HG03378 (cell line): ENCODE results near the gene RPH3AL.
"Not testable (repeated sequence)": the region's sequence is repeated elsewhere in the genome, so short reads cannot be mapped to it uniquely, and the experiment has no call there.

Experiments used
- ATAC-seq: cut with Tn5 transposase; IDR thresholded peaks from one replicate; pipeline ENCODE4 v1.9.1; 2021; ENCODE audit warnings: mild to moderate bottlenecking, moderate library complexity; ENCODE audit not compliant: unreplicated experiment

RPH3AL gene

DNA sequence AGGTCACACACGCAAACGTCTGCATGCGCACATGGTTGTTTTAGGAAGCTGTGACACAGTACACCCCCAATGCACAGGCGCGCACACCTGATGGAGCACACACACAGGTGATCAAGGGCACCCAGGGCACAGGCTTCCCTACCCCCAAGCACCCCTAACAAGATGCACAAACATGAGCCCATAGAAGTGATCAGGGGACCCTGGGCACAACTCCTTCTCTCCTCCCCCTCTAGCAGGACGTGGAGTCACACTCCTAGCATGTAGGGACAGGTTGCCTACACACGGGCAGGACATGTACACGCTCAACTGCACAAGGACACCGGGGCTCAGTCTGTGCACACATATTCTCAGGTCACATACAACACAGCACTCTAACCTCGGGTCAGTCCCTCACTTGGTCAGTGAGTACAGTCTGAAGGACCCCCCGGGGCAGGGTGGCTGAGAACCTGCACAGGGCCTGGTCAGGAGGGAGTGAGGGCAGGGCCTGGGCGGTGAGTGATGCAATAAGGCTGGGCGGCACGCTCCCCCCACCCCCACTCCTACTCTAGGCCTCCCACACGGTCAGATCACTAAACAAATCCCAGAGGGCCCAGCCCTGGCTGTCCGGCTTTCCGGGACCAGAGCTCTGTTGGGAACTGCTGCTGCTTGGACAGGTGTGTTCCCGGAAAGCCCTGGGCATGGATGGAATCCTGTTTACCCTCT lies 170.4 kb downstream of the RPH3AL start:
- ATAC-seq: no peak

DNA sequence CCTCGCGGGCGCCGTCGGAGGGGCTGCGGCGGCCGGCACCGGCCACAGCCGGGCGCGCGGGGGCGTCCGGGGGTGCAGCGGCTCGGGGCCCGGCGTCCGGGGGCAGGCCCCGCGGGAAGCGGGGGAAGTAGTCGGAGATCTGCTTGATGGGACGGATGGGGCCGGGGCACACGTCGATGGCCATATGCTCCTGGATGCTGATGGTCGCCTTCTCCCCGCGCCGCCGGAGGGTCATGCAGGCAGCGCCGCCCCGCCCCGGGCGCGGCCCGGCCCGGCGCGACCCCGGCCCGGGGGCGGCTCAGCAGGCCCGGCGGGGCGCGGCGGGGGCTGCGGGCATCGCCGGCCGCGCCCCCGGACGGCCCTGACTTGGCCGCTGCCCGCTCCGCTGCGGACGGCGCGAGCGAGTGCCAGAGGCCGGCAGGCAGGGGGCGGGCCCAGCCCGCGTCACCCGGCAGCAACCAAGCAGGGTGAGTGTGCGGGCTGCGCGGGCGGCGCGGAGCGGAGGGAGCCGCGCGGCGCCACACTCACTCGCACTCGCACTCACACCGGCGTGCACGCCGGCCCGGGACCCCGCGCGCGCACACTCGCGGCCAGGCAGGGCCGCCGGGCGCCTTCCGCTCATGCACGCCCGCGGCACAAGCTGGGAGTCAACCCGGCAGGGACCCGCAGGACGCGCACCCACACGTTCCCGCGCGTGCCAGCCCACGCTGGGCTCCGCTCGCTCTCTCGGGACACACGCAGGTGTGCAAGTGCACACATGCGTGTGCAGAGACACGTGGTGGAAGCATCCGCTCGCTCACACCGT lies 171.2 kb downstream of the RPH3AL start, which contains the start of gene DOC2B:
Gene DOC2B (minus strand): TSS at position 406 of the 805 bp plus-strand sequence. CDS start 171 bp downstream, at position 235.
- ATAC-seq: no peak

GRCh38 chr17:180381-181244 lies 172.0 kb downstream of the RPH3AL start:
- ATAC-seq: no peak

DNA sequence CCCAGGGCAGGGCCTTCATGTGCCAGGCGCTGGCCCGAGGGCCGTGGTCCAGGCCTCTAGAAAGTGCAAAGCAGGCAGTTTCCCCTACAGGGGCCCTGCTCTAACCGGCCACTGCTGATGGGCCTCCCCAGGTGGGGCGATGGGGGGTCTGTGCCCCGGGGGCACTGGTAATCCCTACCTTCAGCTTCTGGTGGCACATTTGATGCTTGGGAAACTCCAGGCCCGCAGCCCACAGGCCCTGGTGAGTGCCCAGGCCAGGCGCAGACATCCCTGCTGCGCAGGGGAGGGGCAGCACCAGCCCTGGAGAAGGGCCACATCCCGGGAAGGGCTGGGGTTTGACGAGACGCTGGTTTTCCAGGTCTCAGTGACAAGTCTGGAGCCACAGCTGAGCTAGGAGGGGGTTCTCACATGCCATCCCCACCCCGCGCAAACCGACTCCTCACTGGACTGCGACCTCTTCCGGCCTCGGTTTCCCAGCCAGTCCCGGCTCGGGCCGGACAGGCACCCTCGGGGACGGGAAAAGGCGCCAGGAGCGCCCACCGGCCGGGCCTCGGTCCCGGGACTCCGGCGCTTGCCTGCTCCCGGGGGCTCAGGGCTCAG lies 172.7 kb downstream of the RPH3AL start:
- ATAC-seq: no peak

- no peak for ATAC-seq
Measured at GRCh38 chr17:179066-179432, 173.6 kb downstream of the RPH3AL start.

GRCh38 chr17:178292-179065 lies 174.1 kb downstream of the RPH3AL start:
- no peak for ATAC-seq

DNA sequence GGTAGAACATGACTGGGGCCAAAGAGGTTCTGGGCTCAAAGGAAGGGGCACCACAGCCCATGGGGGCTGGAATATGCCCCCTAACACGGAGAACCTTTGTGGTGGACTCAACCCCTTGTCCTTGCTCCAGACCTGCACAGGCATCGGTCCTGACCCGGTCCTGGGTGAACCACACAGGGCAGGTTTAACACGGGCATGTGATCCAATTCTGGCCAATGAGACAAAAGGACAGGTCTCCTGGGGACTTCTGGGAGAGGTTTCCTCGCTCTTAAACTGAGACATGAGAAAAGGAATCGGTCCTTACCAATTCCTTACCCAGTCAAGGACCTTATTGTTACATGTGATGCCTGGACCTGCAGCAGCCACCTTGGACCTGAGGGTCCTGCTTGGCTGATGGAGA lies 174.8 kb downstream of the RPH3AL start:
- ATAC-seq: no peak

DNA sequence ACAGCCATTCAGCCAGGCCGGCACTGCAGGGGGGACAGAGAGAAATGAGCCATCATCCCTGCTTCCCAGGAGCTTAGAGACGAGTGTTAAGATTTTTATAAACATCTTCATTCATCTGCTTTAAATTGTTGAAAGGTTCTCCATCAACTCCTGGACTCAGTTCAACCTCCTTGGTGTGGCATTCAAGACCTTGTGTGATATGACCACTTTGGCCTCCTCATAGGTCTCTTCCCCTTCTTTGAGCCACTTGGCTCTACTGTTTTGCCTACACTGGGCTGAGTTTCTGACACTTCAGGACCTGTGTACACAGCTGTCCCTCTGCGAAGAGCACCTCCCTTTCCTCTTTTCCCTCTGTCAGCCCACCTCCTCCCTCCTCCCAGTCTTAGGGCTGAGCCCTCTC lies 175.5 kb downstream of the RPH3AL start:
- no peak for ATAC-seq

DNA sequence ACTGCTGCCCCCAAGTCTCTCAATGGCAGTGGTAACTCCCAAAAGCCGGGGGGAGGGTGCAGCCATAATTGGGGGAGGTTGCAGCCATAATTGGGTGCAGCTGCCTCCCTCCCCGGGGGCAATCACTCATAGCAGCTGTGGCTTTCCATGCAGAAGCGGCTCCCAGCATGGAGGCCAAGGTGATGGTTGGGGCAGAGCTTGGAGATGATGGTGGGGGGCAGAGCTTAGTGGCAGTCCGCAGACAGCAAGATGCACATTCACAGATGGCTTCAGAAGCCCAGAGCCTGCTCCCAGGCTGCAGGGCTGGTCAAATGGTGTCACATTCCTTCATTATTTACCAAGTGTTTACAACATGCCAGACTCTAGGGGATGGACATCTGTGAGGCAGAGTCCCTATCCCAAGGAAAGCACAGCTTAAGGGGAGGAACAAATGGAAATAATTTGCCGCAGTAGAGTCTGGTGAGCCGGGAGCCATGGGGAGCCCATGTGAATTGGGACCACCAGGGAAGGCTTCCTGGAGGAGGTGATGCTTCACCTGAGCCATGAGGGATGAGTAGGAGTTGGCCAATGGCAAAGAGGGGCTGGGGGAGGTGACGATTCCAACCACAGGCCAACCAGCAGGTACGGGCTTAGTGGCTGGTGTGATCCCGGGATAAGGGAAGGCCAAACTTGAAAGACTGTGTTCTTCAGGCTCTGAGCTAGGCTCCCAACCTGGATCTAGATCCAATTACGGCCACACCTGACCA lies 179.3 kb downstream of the RPH3AL start:
- no peak for ATAC-seq

DNA sequence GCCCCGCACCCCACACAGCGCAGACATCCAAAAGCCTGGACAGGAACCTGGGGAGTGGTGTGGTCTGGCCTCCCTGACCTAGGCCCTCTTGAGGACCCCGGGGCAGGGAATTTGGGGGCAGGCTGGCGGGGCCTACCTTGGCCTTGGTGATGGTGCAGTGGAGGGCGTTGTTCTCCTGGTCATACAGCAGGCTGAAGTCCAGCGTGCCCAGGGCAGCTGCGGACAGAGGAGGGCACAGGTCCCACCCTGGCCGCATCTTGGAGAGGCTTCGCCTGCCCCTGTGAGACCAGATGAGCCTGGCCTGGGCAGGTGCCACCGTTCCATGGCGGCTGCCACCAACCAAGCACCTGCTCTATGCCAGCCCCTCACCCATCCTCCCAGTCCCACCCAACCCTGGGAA lies 180.2 kb downstream of the RPH3AL start:
- no peak for ATAC-seq

GRCh38 chr17:171871-172270 lies 180.7 kb downstream of the RPH3AL start:
- no peak for ATAC-seq

GRCh38 chr17:170130-170670 lies 182.4 kb downstream of the RPH3AL start:
- no peak for ATAC-seq

- not testable (repeated sequence) for ATAC-seq
Measured at GRCh38 chr17:168614-169013, 184.0 kb downstream of the RPH3AL start.

DNA sequence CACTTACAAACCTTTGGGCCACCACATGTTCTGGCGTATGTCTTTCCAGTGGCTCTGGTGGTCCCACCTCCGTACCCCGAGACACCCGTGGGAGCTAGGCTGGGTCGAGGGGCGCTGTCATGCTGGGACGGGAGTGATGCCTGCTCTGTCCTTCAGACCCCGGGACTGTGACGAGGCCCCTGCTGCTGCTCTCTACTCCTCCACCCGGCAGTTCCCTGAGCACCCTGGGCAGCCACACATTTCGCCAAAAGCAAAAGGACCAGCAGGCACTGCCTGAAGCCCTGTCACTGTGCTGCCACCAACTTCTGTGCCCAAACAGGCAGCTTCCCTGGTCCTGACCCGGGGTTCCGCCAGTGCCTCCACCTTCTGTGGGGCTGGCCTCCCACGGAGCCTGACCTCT lies 186.7 kb downstream of the RPH3AL start:
- ATAC-seq: no peak

DNA sequence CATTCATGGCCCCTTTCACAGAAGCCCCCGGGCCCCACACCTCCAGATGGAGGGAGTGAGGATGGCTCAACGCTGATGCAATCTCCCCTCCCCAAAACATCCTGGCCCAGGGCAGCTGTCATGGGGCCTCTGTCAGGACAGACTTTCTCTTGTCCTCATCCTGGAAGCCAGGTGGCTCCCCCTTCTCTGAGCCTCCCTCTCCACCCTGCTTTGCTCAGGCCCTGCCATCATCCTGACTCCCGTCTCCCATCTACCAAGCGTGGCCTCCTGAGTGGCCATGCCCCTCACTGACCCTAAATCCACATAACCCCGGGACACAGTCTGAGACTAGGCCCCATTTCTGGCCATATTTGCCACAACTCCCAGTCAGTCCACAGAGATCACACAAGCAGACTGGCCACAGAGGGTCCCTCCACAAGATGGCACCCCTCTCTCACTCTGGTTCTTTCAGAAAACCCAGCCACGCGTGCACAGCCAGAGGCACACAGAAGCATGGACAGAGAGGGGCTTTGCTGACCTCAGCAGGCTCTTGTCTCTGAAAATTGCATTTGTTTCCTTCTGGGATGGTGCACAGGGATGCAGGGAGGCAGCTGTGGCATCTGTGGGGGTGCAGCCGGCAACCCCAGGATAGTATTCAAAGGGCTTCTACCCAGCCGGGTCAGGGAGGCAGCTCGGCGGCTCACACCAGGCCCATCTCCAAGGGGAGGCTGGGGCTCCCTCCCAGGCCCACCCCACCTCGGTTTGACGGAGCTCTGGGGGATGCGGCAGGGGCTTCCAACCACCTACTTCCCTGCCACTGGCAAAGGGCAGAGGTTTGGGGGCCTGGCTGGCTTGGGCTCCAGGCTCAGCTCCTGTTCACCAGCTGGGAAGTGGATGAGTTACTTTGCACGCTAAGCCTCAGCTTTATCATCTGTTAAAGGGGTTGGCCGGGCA lies 188.0 kb downstream of the RPH3AL start:
- ATAC-seq: no peak

DNA sequence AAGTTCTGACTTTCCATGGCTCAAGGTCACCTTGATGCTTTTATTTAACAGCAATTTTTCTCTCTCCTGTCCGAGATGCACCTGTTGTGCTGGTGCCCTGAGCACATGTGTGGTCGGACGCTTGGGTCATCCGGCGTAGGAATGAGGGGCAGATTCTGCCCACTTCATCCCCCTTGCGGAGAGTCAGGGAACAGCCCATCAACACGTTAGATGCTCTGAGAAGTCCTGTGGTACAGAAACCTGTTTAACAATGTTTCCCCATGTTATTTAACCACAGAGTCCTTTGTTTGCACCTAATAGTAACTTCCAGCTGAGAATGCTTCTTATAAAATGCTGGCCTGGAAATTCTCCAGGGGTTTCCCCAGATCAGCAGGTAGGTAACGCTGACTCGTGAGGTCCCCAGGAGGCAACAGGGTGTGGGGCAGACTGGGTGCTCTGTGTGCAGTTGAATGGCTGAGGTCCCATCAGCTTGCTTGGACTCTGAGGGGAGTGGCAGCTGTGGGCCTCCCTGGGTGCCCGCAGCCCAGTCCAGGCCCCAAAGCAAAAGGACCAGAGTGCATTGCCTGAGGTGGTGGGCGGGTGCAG lies 189.0 kb downstream of the RPH3AL start:
- ATAC-seq: no peak

GRCh38 chr17:162689-163088 lies 189.9 kb downstream of the RPH3AL start:
- no peak for ATAC-seq
